GM10847 (cell line): ENCODE results near the gene DAAM2.

Experiments used
- POLR2A ChIP-seq: IDR thresholded peaks from 2 replicates; pipeline ENCODE4 v1.6.1; 2011; ENCODE audit not compliant: insufficient read length; ENCODE audit errors: extremely low read depth

DAAM2 gene

GRCh38 chr6:39777218-39777617 is 15.0 kb upstream of the DAAM2 start:
- TF ChIP-seq POLR2A, result no peak

DNA sequence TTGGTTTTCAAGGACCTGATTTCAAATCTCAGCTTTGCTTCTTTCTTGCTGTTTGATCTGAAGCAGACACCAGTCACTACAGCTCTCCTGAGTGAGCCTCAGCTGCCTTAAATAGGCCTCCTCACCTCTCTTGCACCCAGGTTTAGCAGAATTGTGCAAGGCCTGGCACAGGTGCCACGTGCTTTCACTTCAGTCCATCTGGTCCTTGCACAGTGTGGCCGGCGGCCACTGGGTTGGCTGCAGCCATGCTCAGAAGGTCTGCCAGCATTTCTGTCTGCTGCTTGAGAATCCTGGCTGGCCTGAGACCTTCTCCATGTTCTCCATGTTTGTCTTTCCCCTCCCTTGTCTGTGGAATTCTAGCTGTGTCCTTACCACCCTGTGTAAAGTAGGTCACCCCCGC is 14.5 kb upstream of the DAAM2 start:
- TF ChIP-seq POLR2A, result no peak

DNA sequence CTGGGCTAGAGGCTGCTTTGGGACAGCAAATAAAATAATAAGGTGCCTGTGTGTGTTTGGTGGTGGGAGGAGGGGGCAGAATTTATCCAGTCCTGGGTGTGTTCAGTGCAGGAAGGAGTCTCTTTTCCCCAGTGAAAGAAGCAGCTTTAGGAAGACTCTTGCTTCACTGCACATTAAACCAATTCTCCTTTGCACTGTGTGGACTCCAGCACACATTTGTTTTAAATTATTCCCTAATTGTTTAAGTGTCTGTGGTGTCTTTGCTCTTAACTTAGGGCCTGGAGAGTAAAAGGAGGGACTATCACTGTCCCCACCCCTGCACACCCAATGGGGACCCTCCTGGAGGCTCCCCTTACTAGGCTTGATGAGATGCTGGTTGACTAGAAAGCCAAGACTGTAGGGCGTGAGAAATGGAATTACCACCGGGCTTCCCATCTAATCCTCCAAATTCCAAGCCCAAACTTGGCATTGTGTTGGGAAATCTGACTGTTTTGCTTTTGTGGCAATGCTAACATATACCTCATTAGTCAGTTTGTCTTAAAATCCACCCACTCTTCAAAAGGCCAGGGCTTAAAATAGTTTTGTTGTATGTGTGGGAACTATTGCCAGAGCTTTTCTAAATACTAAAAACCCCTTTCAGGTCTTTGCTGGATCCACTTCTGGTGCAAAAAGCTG is 13.5 kb upstream of the DAAM2 start:
- no peak for TF ChIP-seq POLR2A

DNA sequence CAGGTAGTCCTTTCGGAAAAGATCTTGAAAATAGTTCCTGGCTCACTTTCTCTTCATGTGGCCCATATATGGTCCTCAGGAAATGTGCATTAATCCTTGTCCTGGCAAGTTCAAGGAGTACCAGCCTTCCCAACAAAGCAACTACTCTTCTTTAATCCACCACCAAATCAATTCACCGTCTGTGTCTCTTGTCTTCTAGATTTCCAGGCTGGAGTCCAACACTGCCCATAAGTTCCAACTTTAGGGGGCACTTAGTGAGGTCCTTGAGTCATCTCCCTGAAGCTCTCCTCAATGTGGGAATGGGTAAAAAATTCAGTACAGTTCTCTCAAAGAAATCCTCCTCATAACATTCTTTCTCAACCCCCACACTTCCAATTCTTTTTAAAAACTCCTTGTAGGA is 6.9 kb upstream of the DAAM2 start:
- TF ChIP-seq POLR2A, result no peak

DNA sequence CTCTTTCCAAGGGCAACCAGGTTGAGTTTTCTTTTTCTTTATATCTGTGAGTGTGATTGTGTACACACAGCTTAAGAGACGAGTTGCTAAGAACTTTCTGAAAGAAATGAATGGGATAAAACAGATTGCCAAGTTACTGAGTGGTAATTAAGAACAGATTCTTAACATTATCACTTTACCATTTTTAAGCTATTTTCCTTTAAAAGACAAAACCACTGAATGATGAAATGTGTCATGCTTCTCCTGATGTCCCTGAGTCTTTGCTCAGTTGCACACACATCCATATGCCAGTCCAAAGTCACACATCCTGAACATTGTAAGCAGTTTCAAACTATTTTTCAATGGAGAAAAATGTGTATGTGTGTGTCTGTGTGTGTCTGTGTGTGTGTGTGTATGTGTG is 5.5 kb upstream of the DAAM2 start:
- no peak for TF ChIP-seq POLR2A

DNA sequence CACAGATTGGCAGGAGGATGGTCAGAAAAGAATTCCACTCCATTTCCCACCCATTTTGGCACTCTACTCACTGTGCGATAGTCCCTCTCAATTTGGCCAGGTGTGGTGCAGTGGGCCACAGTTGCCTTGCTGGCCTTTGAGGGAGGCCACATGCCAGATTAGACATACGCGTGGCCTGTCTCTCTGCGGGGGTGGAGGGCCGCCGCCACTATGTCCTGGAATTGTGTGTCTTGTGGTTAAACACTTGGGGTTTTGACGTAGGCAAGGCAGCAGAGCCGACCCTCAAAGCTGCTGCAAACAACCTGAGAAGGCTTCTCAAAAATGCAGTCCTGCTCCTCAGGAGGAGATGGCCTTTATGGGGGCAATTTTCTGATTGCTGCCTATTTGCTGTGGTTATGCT is 4.9 kb upstream of the DAAM2 start:
- TF ChIP-seq POLR2A, result no peak

DNA sequence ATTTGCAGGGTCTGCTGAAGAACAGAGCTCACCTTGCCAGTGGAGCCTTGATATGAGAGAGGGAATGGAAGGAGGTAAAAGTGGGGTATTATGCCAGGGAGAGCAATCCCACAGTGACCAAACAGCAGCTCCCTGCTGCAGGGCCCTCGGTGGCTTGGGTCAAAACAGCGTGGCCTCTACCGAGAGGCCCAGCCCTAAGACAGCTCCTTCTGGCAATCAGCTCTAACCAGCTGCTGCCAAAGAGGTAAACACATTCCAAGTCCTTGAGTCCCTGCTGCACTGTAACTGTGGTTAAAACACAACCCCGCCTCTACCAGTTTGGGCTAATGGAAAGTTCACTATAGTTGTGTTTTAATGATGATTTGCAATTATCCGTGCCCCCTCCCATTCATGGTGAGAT is 1.4 kb upstream of the DAAM2 start:
- TF ChIP-seq POLR2A, result no peak

GRCh38 chr6:39791311-39791710 is 865 bp upstream of the DAAM2 start:
- TF ChIP-seq POLR2A, result no peak

DNA sequence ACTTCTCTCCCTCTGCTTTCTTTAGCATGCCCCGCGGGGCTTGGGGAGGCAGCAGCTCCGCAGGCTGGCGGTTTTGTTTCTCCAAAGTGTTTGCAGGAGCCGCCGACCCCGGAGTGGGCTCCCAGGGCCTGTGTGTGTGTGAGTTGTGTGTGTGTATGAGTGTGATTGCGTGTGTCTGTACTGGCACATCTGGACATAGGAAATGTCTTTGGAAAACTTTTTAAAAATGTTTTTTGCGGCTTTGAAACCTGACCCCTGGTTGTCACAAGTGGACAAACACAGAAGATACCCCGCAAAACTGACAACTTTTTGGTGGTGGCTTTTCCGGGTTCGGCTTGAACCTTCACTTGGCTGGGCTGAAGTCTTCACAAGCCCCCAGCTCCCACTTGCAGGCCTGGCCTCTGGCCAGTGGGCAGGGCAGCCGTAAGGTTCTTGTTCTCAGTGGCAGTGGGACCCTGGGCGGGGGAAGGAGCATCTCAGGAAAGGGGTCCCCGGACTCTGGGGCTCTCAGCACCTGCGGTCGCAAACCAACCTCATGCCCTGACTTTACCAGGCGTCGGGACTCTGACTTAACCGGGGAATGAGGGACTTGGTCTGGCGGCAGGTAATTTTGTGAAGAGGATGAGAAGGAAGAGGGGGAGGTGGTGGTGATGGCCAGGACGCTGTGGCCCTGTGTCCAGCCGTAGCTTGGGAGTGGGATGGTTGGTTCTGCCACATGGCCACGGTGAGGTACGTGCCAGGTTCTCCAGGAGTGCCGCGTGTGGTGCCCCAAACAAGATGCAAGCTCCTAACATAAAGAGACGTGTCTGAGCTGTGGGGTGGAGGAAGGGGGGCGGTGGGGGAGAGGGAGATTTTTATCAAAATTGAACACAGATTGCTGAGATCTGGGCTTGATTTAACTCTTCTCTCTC is 619 bp downstream of the DAAM2 start:
- TF ChIP-seq POLR2A, result no peak

DNA sequence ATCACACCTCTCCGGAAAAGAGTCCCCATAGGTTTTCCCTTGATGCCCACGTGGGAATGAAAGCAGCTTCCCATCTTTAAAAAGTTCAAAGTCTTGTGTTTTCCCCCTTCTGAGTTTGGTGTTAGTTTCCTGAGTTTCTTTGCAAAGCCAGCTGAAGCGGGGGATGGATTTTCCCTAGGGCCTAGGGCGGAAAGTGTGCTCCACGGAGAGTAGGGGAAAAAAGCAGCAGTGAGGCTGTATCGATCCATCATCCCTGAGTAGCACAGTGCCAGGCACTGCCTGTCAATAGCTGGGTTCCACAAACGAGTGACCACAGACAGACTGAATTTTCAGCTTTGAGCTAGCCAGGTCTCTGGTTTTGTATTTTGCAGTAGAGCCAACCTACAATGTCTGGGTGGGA is 1.3 kb downstream of the DAAM2 start:
- no peak for TF ChIP-seq POLR2A

- TF ChIP-seq POLR2A, result no peak
These were observed 2.1 kb downstream of the DAAM2 start for GRCh38 chr6:39794231-39794630.

- no peak for TF ChIP-seq POLR2A
These were observed 5.6 kb downstream of the DAAM2 start for GRCh38 chr6:39797751-39798150.

DNA sequence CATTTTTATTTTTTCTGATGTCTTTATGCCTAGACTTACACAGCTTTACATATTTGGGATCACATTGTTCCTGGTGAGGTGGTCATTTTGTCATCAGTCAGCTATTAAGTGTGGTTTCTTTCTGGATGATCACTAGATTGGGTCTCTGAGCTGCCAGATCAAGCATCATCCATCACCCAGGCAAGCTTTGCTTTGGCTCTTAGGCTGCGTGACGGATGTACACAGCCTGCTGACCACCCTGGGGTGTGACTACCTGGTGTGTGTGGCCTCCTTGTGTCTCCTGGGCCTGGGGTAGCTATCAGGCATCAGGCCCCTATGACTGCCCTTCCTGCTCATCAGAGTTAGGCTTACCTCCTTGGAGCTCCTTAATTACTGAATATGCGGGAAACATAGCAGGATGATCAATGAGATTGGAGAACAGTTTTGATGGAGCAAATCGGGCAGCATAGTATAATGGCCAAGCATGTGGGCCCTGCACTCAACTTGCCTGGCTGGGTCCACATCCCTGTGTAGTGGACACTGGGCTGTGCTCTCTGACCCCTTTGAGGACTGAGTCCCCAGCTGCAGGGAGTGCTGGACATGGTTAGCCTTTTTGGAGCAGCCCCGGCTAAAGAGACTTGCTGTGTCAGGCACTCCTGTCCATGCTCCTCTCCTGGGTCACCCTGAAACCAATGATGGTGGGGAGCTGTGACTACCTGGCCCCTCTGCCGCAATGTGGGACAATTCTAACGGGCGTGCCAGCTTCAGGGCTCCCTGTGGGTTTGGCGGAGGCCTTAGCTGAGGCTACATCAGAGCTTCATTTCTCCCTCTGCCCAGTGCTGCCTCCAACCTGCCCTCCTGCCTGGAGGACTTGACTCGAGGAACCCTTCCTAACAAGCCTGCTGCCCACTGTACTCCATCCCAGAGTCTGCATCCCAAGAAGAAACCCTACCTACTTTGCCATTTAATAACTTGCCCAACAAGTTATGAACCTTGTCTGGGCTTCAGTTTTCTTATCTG is 8.2 kb downstream of the DAAM2 start:
- TF ChIP-seq POLR2A, result no peak

GRCh38 chr6:39801456-39802251 is 9.5 kb downstream of the DAAM2 start:
- TF ChIP-seq POLR2A, result no peak

DNA sequence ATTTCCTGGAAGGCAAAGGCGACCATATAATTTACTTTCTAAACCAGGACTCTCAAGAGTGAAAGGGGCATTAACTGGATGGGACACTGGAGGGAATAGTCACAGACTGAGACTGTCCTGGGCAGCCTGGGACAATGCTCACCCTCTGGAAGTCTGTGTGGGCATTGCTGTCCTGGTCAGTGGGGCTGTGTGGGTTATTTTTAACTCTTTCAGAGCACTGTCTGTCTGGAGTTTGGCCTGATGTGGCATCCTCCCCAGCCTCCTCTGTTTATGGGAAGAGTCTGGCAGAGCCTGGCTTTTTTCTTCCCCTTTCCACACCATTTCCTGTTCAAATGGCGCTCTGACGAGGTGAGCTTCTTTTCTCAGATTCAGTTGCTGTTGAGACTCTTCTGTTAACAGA is 11.7 kb downstream of the DAAM2 start:
- TF ChIP-seq POLR2A, result no peak

DNA sequence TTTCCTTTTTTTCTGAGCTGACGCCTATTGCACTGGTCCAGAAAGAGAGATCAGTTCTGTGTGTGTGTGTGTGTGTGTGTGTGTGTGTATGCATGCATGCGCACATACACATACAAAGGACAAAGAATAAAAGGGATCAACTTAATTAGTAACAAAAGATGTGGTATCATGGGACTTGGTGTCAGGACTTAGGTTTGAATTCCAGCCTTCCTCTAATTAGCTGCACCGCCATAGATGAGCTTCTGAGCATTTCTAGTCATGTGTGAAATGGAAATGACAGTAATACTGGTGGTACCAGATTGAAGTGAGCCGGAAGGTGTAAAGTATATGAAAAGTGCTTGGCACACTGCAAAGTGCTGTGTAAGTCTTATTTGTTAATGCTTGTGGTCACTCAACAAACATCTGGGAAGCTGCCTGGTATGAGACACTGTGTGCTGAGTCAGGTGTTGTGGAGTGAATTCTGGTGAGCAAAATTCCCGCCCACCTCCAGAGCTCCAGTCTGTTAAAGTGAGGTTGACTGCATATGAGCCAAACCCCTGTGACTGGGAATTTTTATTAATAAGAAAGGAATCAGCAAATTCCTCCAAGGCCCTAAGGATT is 12.4 kb downstream of the DAAM2 start:
- TF ChIP-seq POLR2A, result no peak
